Erythroblast (primary cell): ENCODE data around the gene FN1.

Source experiments
- GATA1 ChIP-seq: IDR thresholded peaks from 2 replicates; pipeline ENCODE4 v1.6.1; 2011; ENCODE audit warnings: low read depth, mild to moderate bottlenecking, control low read depth, low read length, moderate library complexity
- POLR2A ChIP-seq: IDR thresholded peaks from 2 replicates; pipeline ENCODE4 v1.6.1; 2011; ENCODE audit warnings: mild to moderate bottlenecking, low read length

- TF ChIP-seq POLR2A (no peak), GATA1 (no peak)
Measured at GRCh38 chr2:215367662-215368492, 68.0 kb downstream of the FN1 start.
